IPS-NIHi11 (cell line): ENCODE results near the gene STAC2.

ENCODE experiments used
- DNase-seq: peaks from one replicate; pipeline ENCODE4 v3.0.0; 2012; ENCODE audit warnings: mixed read lengths, low spot score

The STAC2 gene

DNA sequence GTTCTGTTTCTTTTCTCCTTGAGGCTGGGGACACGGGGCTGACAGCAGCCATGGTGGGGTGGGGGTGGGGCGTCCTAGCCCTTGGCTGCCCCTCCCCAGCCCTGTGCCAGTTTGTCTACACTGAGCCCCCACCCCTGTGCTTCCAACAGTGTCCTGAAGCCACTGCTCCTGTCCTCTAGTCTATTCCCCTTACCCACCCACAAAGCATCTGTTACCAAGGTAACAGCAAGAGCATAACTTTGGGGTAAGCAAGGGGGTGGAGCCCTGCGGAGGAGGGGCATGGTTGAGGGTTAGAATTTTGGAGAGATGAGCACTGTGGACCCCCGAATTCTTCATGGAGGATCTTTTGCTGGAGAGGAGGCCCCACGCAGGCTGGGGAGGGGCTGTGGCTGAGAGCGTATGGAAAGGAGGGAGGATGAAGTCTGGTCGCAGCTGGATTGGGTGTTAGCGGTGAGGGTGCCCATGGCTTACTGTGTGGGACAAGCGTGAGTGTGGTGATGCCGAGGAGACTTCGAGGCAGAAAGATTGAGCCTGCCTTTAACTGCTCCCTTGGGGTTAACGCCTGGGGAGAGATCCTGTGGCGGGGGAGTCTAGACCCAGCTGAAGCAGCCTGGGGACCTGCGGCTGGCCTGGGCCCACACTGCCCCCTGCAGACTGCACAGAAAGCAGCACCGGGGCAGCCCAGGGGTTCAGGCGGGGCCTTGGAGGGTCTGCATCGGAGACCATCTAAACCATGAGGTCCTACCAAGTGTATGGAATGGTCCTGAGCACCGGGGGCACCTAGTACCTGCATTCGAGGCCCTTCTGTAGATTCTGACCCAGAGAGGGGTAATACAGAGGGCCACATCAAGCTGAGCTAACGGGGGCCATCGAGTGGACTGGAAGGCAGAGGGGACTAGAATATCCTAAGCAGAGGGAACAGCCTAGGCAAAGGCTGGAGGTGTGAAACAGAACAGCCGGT lies 6.1 kb upstream of the STAC2 start:
- DNase-seq: peak; percentile 84

- DNase-seq: no peak
These were observed 5.4 kb upstream of the STAC2 start for GRCh38 chr17:39231091-39231561.

- DNase-seq: no peak
These were observed 4.6 kb upstream of the STAC2 start for GRCh38 chr17:39230361-39230760.

DNA sequence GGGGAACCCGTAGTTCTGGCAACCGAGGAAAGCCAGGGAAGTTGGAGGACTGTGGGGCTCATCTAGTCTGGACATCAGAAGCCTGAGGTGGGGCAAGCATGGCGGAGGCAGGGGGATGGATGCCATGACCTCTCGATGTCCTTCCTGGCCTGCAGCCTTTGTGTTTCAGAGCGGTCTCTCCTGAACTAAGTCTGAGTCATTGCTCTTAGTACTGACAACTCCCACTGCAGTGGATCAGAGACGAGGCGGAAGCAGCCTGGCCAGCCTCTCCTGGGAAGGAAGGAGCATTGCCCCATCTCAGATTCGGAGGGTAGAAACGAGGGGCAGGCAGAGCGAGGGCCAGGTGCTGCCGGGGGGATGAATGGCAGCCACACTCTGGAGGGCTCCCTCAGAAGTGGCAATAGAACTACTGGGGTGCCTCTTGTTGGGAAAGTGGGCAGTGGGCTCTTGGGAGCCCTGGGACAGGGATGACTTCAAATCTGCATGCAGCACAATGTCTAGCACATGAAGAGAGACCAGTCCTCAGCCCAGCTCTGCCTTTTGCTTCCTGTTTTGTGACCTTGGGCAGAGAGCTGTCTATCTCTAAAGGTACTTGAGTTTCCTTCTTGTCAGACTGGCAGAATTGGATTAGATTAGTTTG lies 3.6 kb upstream of the STAC2 start:
- DNase-seq: no peak

DNA sequence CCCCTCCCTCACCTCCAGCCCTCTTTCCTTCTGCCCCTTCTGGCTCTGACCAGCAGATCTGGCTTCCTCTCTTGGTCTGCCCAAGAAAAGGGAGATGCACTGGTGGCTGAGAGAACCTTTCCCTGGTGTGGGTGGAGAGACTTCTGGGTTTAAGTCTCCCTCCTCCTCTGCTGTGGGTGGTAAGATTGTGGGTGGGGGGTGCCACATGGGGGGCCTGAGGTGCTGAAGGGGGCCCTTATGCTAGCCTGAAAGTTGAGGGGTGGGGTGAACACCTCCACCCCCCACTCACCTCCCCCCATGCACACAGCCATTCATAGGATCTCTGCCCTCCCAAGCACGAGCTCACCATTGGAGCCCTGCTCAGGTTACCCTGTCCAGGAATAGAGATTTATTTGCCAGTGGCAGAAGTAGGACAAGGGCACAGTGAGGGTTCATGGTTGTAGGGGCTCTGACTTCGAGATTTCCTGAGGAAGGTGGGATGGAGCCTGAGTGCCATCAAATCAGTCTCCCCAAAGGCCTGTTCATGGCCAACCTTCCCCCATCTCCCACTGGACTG lies 1.7 kb upstream of the STAC2 start:
- no peak for DNase-seq

GRCh38 chr17:39225959-39226683 lies 376 bp upstream of the STAC2 start:
- DNase-seq: peak; percentile 99

GRCh38 chr17:39224778-39225307 lies 902 bp downstream of the STAC2 start:
- no peak for DNase-seq

DNA sequence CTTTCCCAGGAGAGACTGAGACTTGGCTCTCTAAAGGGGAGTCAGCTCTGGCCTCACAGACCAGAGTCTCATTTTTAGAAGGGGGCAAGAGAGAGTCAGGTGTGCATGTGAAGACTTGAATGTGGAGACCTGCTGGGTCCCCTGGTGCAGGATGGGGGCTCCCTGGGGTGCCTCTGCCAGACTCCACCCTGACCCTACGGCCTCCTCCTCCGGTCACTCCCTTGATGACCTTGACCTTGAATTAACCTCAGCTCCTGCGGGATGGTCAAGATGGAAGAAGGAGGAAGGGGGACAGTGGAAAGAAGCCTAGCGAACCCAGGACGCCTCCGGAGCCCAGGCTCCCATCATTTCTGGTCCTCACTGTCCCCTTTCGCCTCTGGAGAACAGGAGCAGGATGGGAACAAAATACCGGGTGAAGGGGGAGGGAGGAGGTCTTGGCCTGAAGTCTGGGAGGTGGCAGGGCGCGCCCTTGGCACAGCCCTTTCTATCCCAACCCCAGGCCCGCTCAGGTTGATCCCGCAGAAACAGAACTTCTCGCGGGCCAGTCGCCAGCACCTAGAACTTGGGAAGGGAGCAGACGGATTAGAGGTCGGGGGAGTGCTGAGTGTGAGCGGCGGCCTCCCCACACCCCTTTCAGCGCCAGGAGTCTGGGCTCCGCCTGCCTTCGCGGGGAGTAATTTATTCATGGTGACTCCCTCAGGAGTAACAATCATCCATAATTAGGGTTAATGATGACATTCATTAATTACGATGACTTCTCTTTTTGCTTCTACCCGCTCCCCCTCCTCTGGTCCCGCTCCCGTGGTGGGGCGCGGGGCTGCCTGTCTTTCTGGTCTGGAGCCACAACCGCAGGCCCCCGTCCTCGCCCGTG lies 1.6 kb downstream of the STAC2 start:
- DNase-seq: no peak

DNA sequence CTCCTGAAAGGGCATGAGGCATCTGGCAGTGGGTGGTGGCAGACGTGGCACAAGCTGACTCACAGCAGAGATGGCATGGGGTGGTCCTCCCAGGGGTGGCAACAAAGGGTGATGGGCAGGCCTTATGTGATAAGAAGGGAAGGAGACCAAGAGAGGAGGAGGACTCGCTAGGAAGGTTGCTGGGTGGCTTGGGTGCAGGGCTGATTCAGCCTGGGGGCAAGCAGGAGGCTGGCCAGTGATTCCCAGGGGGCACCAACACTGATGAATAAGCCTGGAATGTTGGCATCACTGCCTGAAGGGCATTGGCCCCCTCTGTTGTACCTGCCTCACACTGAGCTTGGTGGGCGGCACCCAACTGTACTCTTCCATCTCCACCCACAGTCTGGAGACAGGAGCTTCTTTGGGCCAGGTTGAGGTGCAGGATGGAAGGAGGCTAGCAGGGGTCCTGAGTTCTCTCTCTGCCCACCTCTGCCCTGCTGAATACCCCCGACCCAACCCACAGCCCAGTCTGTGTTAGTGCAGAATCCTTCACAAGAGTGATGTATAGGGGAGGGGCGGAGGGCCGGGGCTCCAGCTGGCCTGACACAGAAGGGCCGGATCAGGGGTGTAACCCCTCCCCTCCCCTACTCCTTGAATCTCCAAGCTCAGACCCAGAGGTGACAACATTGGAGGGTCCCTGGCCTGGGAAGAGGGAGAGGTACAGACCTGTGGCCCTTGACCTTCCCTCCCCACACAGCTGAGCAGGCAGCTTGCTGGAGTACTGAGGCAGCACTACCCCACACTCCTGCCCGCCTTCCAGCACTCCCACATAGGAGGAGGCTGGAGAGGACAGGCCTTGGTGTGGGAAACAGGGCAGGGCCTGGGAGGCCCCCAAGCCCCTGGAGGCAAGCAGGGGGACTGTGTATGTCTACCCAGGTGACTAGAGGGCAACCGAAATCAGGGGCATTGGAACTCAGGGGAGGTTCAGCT lies 2.6 kb downstream of the STAC2 start:
- no peak for DNase-seq

DNA sequence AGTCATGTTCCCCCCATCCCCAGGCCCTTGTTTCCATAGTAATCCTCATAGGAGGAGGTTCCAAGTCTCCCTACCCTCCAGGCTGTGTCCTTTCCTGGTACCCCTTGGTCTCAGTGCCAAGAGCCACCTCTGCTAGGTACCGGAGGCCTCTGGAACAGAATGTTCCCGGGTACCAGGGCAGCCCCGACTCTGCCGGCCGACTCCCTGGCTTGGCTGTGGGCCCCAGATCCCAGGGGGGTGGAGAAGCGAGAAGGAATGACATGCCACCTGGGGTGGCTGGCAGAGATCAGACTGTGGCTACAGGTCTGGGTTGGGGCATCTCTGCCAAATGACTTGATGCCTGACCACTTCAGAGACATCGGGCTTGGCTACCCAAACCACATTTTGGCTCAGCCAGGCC lies 3.6 kb downstream of the STAC2 start:
- no peak for DNase-seq

DNA sequence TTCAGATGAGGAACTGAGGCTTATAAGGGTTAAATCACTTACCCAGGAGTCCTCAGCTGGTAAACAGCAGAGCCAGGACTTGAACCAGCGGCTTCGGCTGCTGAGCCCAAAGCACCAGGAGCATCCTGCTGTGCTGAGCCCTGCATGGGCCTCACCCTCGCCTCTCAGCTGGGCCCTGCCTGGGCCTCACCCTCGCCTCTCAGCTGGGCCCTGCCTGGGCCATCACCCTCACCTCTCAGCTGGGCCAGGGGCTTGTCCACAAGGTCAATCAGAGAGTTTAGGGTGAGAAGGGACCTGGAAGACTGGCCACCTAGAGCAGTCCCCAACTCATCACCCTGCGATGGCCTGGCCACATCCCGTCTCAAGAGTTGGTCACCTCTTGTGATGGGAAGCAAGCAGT lies 4.2 kb downstream of the STAC2 start:
- DNase-seq: no peak

- no peak for DNase-seq
These were observed 6.0 kb downstream of the STAC2 start for GRCh38 chr17:39219647-39220154.

GRCh38 chr17:39218906-39219305 lies 6.8 kb downstream of the STAC2 start:
- no peak for DNase-seq

- no peak for DNase-seq
These were observed 7.9 kb downstream of the STAC2 start for GRCh38 chr17:39217734-39218369.

DNA sequence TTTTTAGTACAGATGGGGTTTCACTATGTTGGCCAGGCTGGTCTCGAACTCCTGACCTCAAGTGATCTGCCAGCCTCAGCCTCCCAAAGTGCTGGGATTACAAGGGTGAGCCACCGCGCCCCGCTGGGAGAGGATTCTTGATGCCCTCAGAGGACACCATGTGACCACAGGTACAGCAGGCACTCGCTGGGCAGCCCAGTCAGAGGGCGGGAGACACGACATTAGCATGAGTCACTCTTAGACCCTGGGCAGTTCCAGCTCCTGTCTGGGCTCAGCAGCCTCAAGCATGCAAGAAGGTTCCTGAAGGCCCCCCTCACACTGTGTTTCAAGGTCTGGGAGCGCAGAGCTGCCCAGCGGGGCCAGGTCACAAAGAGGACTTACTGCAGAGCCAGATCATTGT lies 11.9 kb downstream of the STAC2 start:
- no peak for DNase-seq

DNA sequence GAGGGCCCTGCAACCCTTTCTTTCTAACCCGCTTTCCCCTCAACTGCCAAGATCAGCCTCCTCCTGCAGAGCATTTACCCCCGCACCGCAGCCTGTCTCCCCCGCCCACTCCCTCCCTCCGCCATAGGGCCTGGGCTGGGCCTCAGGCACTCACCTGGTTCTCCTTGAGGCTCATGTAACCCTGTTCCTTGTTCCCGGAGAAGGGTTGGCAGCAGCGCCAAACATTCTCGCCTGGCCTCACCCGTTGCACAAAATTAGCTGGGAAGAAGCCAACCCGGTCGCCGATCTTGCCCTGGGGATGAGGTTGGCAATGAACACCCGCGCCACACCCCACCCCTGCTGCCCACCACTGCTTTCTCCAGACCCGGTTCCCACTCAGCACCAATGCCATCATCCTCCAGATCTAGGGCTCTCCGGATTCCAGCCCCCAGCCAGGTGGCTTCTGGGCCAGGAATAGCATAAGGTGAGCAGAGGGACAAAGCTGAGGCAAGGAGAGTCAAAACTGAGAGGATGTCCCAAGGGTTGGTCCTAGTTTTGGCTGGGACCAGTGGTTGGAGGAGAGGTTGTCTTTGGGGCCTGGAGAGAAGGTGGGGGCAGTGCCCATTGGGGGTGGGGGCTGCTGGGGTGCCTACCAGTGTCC lies 12.8 kb downstream of the STAC2 start:
- DNase-seq: no peak

DNA sequence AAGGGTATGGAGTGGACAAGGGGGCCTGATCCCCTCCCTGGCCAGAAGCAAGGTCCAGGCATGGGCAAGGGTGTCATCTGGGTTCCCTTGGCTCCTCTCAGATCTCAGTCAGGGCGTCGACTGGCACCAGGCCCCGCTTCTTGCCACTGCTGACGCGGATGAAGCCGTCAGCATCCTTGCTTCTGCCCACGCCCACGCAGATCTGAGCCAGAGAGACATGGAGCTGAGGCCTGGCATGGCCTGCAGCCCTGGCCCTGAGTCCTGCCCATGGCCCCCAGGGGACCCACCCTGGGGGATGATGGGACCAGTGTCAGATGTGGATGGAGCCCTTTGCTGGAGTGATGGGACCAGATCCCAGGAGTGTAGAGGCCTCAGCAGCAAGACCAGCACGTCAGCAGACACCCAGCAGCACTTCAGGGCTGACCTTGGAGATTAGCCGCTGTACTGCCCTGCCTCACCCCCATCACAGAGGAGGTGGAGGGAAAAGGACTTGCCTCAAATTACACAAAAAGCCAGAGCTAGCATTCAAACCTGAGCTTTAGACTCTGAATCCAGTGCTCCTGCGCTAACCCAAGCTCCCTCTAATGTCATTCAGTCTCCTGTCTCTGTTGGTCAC lies 13.4 kb downstream of the STAC2 start:
- DNase-seq: no peak

DNA sequence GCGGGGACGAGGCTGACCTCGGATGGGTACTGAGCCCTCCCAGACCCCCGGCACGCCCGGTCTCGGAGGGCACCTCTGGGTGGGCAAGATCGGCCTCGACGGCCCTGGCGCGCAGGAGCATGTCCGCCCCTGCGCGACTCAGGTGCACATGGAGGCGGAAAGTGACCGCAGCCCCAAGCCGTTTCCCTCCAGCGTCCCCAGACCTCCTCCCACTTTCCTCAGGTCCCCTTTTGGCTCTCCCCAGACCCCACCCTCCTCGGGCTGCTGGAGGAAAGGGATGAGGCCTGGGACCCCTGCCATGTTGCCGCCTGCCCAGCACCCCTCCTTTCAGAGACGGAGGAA lies 15.7 kb downstream of the STAC2 start:
- no peak for DNase-seq
